RPMI8226 (cell line): ENCODE results near the gene WFDC1.

Source experiments
- DNase-seq: peaks from one replicate; pipeline ENCODE4 v3.0.0-alpha.2; 2015

WFDC1 gene

GRCh38 chr16:84294531-84295142 lies at the start of gene WFDC1:
TSS of gene WFDC1 (plus strand) at chr16:84294878. CDS start at chr16:84294972, 94 bp downstream.
- DNase-seq: no peak

- no peak for DNase-seq
Measured at GRCh38 chr16:84245956-84246678, 48.6 kb upstream of the WFDC1 start.

- DNase-seq: no peak
Measured at GRCh38 chr16:84246679-84247077, 48.0 kb upstream of the WFDC1 start.

GRCh38 chr16:84247331-84247730 lies 47.3 kb upstream of the WFDC1 start:
- DNase-seq: no peak

- no peak for DNase-seq
Measured at GRCh38 chr16:84247844-84248243, 46.8 kb upstream of the WFDC1 start.

- DNase-seq: no peak
Measured at GRCh38 chr16:84252184-84252583, 42.5 kb upstream of the WFDC1 start.

GRCh38 chr16:84253173-84253572 lies 41.5 kb upstream of the WFDC1 start:
- DNase-seq: no peak

- no peak for DNase-seq
Measured at GRCh38 chr16:84254062-84254461, 40.6 kb upstream of the WFDC1 start.

- DNase-seq: no peak
Measured at GRCh38 chr16:84255050-84255810, 39.4 kb upstream of the WFDC1 start.

- no peak for DNase-seq
Measured at GRCh38 chr16:84258266-84258665, 36.4 kb upstream of the WFDC1 start.

GRCh38 chr16:84259691-84260090 lies 35.0 kb upstream of the WFDC1 start:
- no peak for DNase-seq

- DNase-seq: no peak
Measured at GRCh38 chr16:84260766-84261554, 33.7 kb upstream of the WFDC1 start.

- DNase-seq: no peak
Measured at GRCh38 chr16:84262031-84262430, 32.6 kb upstream of the WFDC1 start.

- DNase-seq: no peak
Measured at GRCh38 chr16:84262939-84263338, 31.7 kb upstream of the WFDC1 start.

GRCh38 chr16:84266451-84266850 lies 28.2 kb upstream of the WFDC1 start:
- DNase-seq: peak; percentile 49

- no peak for DNase-seq
Measured at GRCh38 chr16:84267380-84267779, 27.3 kb upstream of the WFDC1 start.

GRCh38 chr16:84268291-84269040 lies 26.2 kb upstream of the WFDC1 start:
- DNase-seq: no peak

- DNase-seq: no peak
Measured at GRCh38 chr16:84270071-84270470, 24.6 kb upstream of the WFDC1 start.

GRCh38 chr16:84270531-84270930 lies 24.1 kb upstream of the WFDC1 start:
- no peak for DNase-seq

- DNase-seq: no peak
Measured at GRCh38 chr16:84271037-84271436, 23.6 kb upstream of the WFDC1 start.

GRCh38 chr16:84271866-84272265 lies 22.8 kb upstream of the WFDC1 start:
- DNase-seq: no peak

GRCh38 chr16:84272740-84273320 lies 21.8 kb upstream of the WFDC1 start:
- no peak for DNase-seq
